Keratinocyte (primary cell): Measurements from ENCODE around the gene SOWAHB. TPM values are rescaled to one million over a fixed set of nuclear protein-coding genes. Genes with fewer than 3 reads are reported as not detected.

Experiments used
- DNase-seq: peaks from one replicate; pipeline ENCODE4 v3.0.0-alpha.2; 2011; ENCODE audit warnings: low read depth, missing footprints, low spot score
- FAIRE-seq: peaks from 2 replicates; lab custom pipeline; 2011; peaks lifted over from hg19 to GRCh38; lab: Jason Lieb, UNC
- H2AFZ ChIP-seq: 2 replicates; pipeline ENCODE4 v1.6.0; 2012; ENCODE audit warnings: low read length, control low read depth, inconsistent platforms; ENCODE audit not compliant: control insufficient read depth
- H3K27ac ChIP-seq: 2 replicates; pipeline ENCODE4 v1.5.1; 2011; ENCODE audit warnings: low read length; ENCODE audit not compliant: control insufficient read depth, insufficient read depth
- H3K27me3 ChIP-seq: 3 replicates; pipeline ENCODE4 v1.6.0; 2011; ENCODE audit warnings: low read length; ENCODE audit not compliant: control insufficient read depth, insufficient read depth; ENCODE audit errors: extremely low read depth
- H3K36me3 ChIP-seq, 2 experiments: 2 replicates in 1 of 2; 3 replicates in 1 of 2; pipeline ENCODE4 v1.5.1; 2011; ENCODE audit warnings: low read length in 2 of 2, mild to moderate bottlenecking in 1 of 2; ENCODE audit not compliant: control insufficient read depth in 2 of 2, insufficient read depth in 2 of 2; ENCODE audit errors: extremely low read depth in 1 of 2
- H3K4me1 ChIP-seq: 3 replicates; pipeline ENCODE4 v1.5.1; 2011; ENCODE audit warnings: low read length; ENCODE audit not compliant: control insufficient read depth, insufficient read depth; ENCODE audit errors: extremely low read depth
- H3K4me2 ChIP-seq: 3 replicates; pipeline ENCODE4 v1.6.0; 2011; ENCODE audit warnings: low read depth, low read length; ENCODE audit not compliant: control insufficient read depth, insufficient read depth; ENCODE audit errors: extremely low read depth
- H3K4me3 ChIP-seq, 3 experiments: fragments of 200-600 bp in 1 of 3; sonication (generic) in 1 of 3; 2 replicates in 2 of 3; 3 replicates in 1 of 3; pipeline ENCODE4 v1.5.1; 2011 to 2016; ENCODE audit warnings: low read length in 3 of 3, mild to moderate bottlenecking in 3 of 3, control low read depth in 2 of 3, inconsistent platforms in 1 of 3, low read depth in 1 of 3, mixed read lengths in 1 of 3, mixed run types in 1 of 3, moderate library complexity in 1 of 3; ENCODE audit not compliant: control insufficient read depth in 2 of 3, insufficient read depth in 2 of 3; ENCODE audit errors: extremely low read depth in 1 of 3
- H3K79me2 ChIP-seq: 2 replicates; pipeline ENCODE4 v1.6.0; 2012; ENCODE audit warnings: low read length; ENCODE audit not compliant: control insufficient read depth, insufficient read depth
- H3K9ac ChIP-seq: 3 replicates; pipeline ENCODE4 v1.6.0; 2011; ENCODE audit warnings: low read length; ENCODE audit not compliant: control insufficient read depth, insufficient read depth; ENCODE audit errors: extremely low read depth
- H3K9me1 ChIP-seq: 3 replicates; pipeline ENCODE4 v1.6.0; 2011; ENCODE audit warnings: low read length; ENCODE audit not compliant: control insufficient read depth, insufficient read depth; ENCODE audit errors: extremely low read depth
- H3K9me3 ChIP-seq: 2 replicates; pipeline ENCODE4 v1.5.1; 2012; ENCODE audit warnings: low read depth, low read length; ENCODE audit not compliant: control insufficient read depth
- H4K20me1 ChIP-seq: 3 replicates; pipeline ENCODE4 v1.6.0; 2011; ENCODE audit warnings: low read length; ENCODE audit not compliant: control insufficient read depth, insufficient read depth; ENCODE audit errors: extremely low read depth
- CTCF ChIP-seq, 3 experiments: IDR thresholded peaks in 1 of 3; conservative IDR thresholded peaks in 1 of 3; optimal IDR thresholded peaks in 1 of 3; 2 replicates in 2 of 3; 3 replicates in 1 of 3; pipeline versions ENCODE3 to v1.5.1; 2011; ENCODE audit warnings: low read length in 3 of 3, mild to moderate bottlenecking in 3 of 3, moderate library complexity in 2 of 3, control low read depth in 1 of 3, inconsistent platforms in 1 of 3; ENCODE audit not compliant: insufficient read depth in 2 of 3; ENCODE audit errors: extremely low read depth in 1 of 3
- EZH2 ChIP-seq: IDR thresholded peaks from one replicate; pipeline ENCODE4 v1.6.1; 2012; ENCODE audit warnings: inconsistent platforms, mild to moderate bottlenecking, low read length, moderate library complexity
- dilution Hi-C: fragments of 300-500 bp; cut with MboI; formaldehyde crosslinking; loops from one replicate; pipeline ENCODE4 v1.7.0; 2020; ENCODE audit warnings: low sequenced_read_pairs; ENCODE audit not compliant: extremely low pct_ligation_motif_present
- polyA plus RNA-seq, 5 experiments: library from polyadenylated mRNA; depleted of rRNA in 3 of 5; stranded (reverse) in 3 of 5; stranded (forward) in 1 of 5; unstranded in 1 of 5; fragments of >200 nt; gene quantifications; 1 replicate in 1 of 5; 2 replicates in 3 of 5; 3 replicates in 1 of 5; pipeline versions ENCODE4 v1.2.1 to v1.2.3, GENCODE V29; 2011 to 2012; ENCODE audit warnings: missing spikeins in 2 of 5, low read depth in 1 of 5, low replicate concordance in 1 of 5

The SOWAHB gene
- polyA plus RNA-seq, 1 donor (not counting 4 experiments of a cell fraction or from before 2014, with no cell fraction given) = 0.18 TPM

GRCh38 chr4:76926841-76927240, 28.9 kb upstream of the SOWAHB start:
- dilution Hi-C loops = no loop called here
- Histone ChIP-seq H3K4me2 (no peak overlapping the region), H3K27ac (no peak overlapping the region), H3K79me2 (no peaks in the 10 kb centered on the region), H3K9me3 (no peaks in the 10 kb centered on the region), H3K27me3 (no peaks in the 10 kb centered on the region), H3K9ac (no peak overlapping the region), H3K4me3 (no peak overlapping the region), H3K36me3 (no peaks in the 10 kb centered on the region), H4K20me1 (no peaks in the 10 kb centered on the region), H3K4me1 (peaks cover 15% of the 10 kb centered on the region), H3K9me1 (no peaks in the 10 kb centered on the region), H2AFZ (no peak overlapping the region)
- TF ChIP-seq EZH2 (no peak), CTCF (optimal IDR thresholded peaks at IDR 0.05 in 1 of 3, IDR thresholded peaks at IDR 0.05 in 1 of 3, conservative IDR thresholded peaks at IDR 0.05 in 1 of 3; ENCODE audit: extremely low read depth in 1 of 3, insufficient read depth in 2 of 3, low read length in 3 of 3) (no peak)
- DNase-seq = no peak
- no peak for FAIRE-seq

GRCh38 chr4:76923619-76924357, 25.8 kb upstream of the SOWAHB start:
- peak; percentile 79 for FAIRE-seq
- Histone ChIP-seq H3K79me2 (no peaks in the 10 kb centered on the region), H3K27me3 (no peaks in the 10 kb centered on the region), H3K9me1 (no peaks in the 10 kb centered on the region), H2AFZ (no peak overlapping the region), H3K9ac (no peak overlapping the region), H3K4me2 (no peak overlapping the region), H3K36me3 (no peaks in the 10 kb centered on the region), H3K27ac (no peak overlapping the region), H4K20me1 (no peaks in the 10 kb centered on the region), H3K9me3 (no peaks in the 10 kb centered on the region), H3K4me1 (peaks cover 4% of the 10 kb centered on the region), H3K4me3 (no peak overlapping the region)
- TF ChIP-seq EZH2 (no peak), CTCF (optimal IDR thresholded peaks at IDR 0.05 in 1 of 3, IDR thresholded peaks at IDR 0.05 in 1 of 3, conservative IDR thresholded peaks at IDR 0.05 in 1 of 3; ENCODE audit: extremely low read depth in 1 of 3, insufficient read depth in 2 of 3, low read length in 3 of 3) (no peak)
- no peak for DNase-seq
- dilution Hi-C loops = no loop called here
